ENCODE results near the gene CTNND2.

CTNND2 gene

DNA sequence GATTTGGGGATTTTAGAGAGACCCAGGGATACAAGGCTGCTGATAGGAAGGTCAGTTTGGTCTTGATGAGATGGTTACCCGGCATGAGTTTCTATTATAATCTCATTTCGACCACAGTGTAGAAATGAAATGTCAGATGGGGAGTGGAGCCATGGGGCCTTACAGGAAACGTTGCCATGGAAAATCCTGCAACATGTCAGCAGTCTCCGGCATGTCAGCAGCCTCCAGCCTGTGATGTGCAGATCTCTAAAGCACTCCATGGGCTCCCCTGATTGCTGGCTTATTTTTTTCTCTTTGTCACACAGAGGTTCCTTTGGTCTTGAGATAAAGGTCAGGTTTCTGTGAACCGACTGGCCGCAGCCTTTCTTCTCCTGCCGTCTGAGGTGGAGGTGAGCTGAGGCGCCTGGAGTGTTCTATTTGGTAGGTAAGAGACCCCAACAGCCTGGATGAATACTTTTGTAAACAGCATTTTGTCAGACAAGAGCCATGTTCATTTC lies 934.5 kb downstream of the CTNND2 start:
- no peak overlapping the region for H3K27ac ChIP-seq (ENCODE audit: extremely low read depth, low read depth, low read length)
- no peak for TF ChIP-seq ZNF670 (tag by site-specific recombination; IDR thresholded peaks at IDR 0.05; ENCODE audit: low read depth)
- TF ChIP-seq, protein P1, sequence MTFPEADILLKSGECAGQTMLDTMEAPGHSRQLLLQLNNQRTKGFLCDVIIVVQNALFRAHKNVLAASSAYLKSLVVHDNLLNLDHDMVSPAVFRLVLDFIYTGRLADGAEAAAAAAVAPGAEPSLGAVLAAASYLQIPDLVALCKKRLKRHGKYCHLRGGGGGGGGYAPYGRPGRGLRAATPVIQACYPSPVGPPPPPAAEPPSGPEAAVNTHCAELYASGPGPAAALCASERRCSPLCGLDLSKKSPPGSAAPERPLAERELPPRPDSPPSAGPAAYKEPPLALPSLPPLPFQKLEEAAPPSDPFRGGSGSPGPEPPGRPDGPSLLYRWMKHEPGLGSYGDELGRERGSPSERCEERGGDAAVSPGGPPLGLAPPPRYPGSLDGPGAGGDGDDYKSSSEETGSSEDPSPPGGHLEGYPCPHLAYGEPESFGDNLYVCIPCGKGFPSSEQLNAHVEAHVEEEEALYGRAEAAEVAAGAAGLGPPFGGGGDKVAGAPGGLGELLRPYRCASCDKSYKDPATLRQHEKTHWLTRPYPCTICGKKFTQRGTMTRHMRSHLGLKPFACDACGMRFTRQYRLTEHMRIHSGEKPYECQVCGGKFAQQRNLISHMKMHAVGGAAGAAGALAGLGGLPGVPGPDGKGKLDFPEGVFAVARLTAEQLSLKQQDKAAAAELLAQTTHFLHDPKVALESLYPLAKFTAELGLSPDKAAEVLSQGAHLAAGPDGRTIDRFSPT (tag by site-specific recombination; IDR thresholded peaks at IDR 0.05): no peak
- TF ChIP-seq ZBTB20 (tag by site-specific recombination; IDR thresholded peaks at IDR 0.05): no peak
- CTCF ChIA-PET: no interaction called here

GRCh38 chr5:10964806-10965205 lies 939.4 kb downstream of the CTNND2 start:
- POLR2A ChIA-PET: no interaction called here
- TF ChIP-seq ZNF555 (tag by site-specific recombination; conservative IDR thresholded peaks at IDR 0.05) (no peak), ZSCAN5A (tag by site-specific recombination; IDR thresholded peaks at IDR 0.05) (no peak), ZNF747 (tag by site-specific recombination; IDR thresholded peaks at IDR 0.05) (no peak), REPIN1 (tag by site-specific recombination; IDR thresholded peaks at IDR 0.05; ENCODE audit: low read depth) (no peak)
- TF ChIP-seq, protein P2, sequence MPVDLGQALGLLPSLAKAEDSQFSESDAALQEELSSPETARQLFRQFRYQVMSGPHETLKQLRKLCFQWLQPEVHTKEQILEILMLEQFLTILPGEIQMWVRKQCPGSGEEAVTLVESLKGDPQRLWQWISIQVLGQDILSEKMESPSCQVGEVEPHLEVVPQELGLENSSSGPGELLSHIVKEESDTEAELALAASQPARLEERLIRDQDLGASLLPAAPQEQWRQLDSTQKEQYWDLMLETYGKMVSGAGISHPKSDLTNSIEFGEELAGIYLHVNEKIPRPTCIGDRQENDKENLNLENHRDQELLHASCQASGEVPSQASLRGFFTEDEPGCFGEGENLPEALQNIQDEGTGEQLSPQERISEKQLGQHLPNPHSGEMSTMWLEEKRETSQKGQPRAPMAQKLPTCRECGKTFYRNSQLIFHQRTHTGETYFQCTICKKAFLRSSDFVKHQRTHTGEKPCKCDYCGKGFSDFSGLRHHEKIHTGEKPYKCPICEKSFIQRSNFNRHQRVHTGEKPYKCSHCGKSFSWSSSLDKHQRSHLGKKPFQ (tag by site-specific recombination; IDR thresholded peaks at IDR 0.05): no peak
- Histone ChIP-seq H3K9me3 (ENCODE audit: control insufficient read depth, insufficient read depth, low read depth, low read length) (no peaks in the 10 kb centered on the region), H3K4me1 (ENCODE audit: control insufficient read depth, insufficient read depth, low read length) (no peaks in the 10 kb centered on the region), H3K4me3 (ENCODE audit: low read depth, low read length) (no peak overlapping the region), H3K27ac (ENCODE audit: extremely low read depth, low read depth, low read length) (no peak overlapping the region), H3K36me3 (ENCODE audit: control insufficient read depth in 2 of 2, insufficient read depth in 1 of 2, low read length in 2 of 2) (no peaks in the 10 kb centered on the region)
- CTCF ChIA-PET: interaction anchor here (0.7 kb wide), 1 partner anchor 10 kb away, joined by 3 read pairs; no protein-coding TSS in a partner anchor

More for the DNA sequence above, 934.5 kb downstream of the CTNND2 start:
- POLR2A ChIA-PET: no interaction called here
- no peak overlapping the region for H3K4me3 ChIP-seq (ENCODE audit: low read depth, low read length)
- H3K9me3 ChIP-seq (ENCODE audit: control insufficient read depth, insufficient read depth, low read depth, low read length): no peaks in the 10 kb centered on the region
- H3K36me3 ChIP-seq (ENCODE audit: control insufficient read depth in 2 of 2, insufficient read depth in 1 of 2, low read length in 2 of 2): no peaks in the 10 kb centered on the region
- no peaks in the 10 kb centered on the region for H3K4me1 ChIP-seq (ENCODE audit: control insufficient read depth, insufficient read depth, low read length)

GRCh38 chr5:10958728-10959127 lies 945.5 kb downstream of the CTNND2 start:
- Histone ChIP-seq H3K27ac (ENCODE audit: extremely low read depth, low read depth, low read length) (no peak overlapping the region), H3K4me1 (ENCODE audit: control insufficient read depth, insufficient read depth, low read length) (no peaks in the 10 kb centered on the region), H3K4me3 (ENCODE audit: low read depth, low read length) (no peak overlapping the region), H3K9me3 (ENCODE audit: control insufficient read depth, insufficient read depth, low read depth, low read length) (no peaks in the 10 kb centered on the region), H3K36me3 (ENCODE audit: control insufficient read depth in 2 of 2, insufficient read depth in 1 of 2, low read length in 2 of 2) (no peaks in the 10 kb centered on the region)
- TF ChIP-seq ZNF48 (tag by site-specific recombination; IDR thresholded peaks at IDR 0.05): no peak
- TF ChIP-seq, protein P3, sequence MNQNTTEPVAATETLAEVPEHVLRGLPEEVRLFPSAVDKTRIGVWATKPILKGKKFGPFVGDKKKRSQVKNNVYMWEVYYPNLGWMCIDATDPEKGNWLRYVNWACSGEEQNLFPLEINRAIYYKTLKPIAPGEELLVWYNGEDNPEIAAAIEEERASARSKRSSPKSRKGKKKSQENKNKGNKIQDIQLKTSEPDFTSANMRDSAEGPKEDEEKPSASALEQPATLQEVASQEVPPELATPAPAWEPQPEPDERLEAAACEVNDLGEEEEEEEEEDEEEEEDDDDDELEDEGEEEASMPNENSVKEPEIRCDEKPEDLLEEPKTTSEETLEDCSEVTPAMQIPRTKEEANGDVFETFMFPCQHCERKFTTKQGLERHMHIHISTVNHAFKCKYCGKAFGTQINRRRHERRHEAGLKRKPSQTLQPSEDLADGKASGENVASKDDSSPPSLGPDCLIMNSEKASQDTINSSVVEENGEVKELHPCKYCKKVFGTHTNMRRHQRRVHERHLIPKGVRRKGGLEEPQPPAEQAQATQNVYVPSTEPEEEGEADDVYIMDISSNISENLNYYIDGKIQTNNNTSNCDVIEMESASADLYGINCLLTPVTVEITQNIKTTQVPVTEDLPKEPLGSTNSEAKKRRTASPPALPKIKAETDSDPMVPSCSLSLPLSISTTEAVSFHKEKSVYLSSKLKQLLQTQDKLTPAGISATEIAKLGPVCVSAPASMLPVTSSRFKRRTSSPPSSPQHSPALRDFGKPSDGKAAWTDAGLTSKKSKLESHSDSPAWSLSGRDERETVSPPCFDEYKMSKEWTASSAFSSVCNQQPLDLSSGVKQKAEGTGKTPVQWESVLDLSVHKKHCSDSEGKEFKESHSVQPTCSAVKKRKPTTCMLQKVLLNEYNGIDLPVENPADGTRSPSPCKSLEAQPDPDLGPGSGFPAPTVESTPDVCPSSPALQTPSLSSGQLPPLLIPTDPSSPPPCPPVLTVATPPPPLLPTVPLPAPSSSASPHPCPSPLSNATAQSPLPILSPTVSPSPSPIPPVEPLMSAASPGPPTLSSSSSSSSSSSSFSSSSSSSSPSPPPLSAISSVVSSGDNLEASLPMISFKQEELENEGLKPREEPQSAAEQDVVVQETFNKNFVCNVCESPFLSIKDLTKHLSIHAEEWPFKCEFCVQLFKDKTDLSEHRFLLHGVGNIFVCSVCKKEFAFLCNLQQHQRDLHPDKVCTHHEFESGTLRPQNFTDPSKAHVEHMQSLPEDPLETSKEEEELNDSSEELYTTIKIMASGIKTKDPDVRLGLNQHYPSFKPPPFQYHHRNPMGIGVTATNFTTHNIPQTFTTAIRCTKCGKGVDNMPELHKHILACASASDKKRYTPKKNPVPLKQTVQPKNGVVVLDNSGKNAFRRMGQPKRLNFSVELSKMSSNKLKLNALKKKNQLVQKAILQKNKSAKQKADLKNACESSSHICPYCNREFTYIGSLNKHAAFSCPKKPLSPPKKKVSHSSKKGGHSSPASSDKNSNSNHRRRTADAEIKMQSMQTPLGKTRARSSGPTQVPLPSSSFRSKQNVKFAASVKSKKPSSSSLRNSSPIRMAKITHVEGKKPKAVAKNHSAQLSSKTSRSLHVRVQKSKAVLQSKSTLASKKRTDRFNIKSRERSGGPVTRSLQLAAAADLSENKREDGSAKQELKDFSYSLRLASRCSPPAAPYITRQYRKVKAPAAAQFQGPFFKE (tag by site-specific recombination; IDR thresholded peaks at IDR 0.05; ENCODE audit: borderline replicate concordance): no peak
- TF ChIP-seq SETDB1 (IDR thresholded peaks at IDR 0.05; ENCODE audit: insufficient read length, low read length): peak; percentile 64
- TF ChIP-seq ZNF174 (tag by site-specific recombination; IDR thresholded peaks at IDR 0.05): no peak
- POLR2A ChIA-PET: no interaction called here
- CTCF ChIA-PET: interaction anchor here (0.6 kb wide), 1 partner anchor 104 kb away, joined by 4 read pairs; no protein-coding TSS in a partner anchor
